Esophagus muscularis mucosa (tissue), 4 donors: ENCODE results near the gene FOXP2. TPM values are rescaled to one million over a fixed set of nuclear protein-coding genes. Genes with fewer than 3 reads are reported as not detected.

ENCODE experiments used
- DNase-seq: peaks from one replicate; pipeline ENCODE4 v3.0.0-alpha.2; 2017; ENCODE audit errors: extremely low spot score
- H3K27ac ChIP-seq, 4 donors: fragments of 200-600 bp; sonication (generic); replicated peaks in 1 of 4; 1 replicate in 3 of 4; 2 replicates in 1 of 4; pipeline ENCODE4 v1.5.1; 2016 to 2019; ENCODE audit warnings: mild to moderate bottlenecking in 1 of 4
- H3K27me3 ChIP-seq, 4 donors: fragments of 200-600 bp; sonication (generic); one replicate each; pipeline versions ENCODE4 v1.5.1 to v1.6.0; 2016 to 2019
- H3K36me3 ChIP-seq, 4 donors: fragments of 200-600 bp; sonication (generic); one replicate each; pipeline ENCODE4 v1.5.1; 2016 to 2019
- H3K4me1 ChIP-seq, 4 donors: fragments of 200-600 bp; sonication (generic); one replicate each; pipeline ENCODE4 v1.5.1; 2016 to 2019
- H3K4me3 ChIP-seq, 4 donors: fragments of 200-600 bp; sonication (generic); 1 replicate in 2 of 4; 2 replicates in 2 of 4; pipeline ENCODE4 v1.5.1; 2016 to 2019; ENCODE audit warnings: mild to moderate bottlenecking in 4 of 4, moderate library complexity in 1 of 4
- H3K9me3 ChIP-seq, 4 donors: fragments of 200-600 bp; sonication (generic); 1 replicate in 3 of 4; 2 replicates in 1 of 4; pipeline ENCODE4 v1.5.1; 2016 to 2019
- EP300 ChIP-seq: sonication (generic); formaldehyde crosslinking; IDR thresholded peaks from one replicate; pipeline ENCODE4 v1.6.1; 2017; ENCODE audit warnings: antibody characterized with exemption
- POLR2A ChIP-seq: fragments of 450-650 bp; IDR thresholded peaks from one replicate; pipeline ENCODE4 v1.6.1; 2017; ENCODE audit warnings: antibody characterized with exemption, moderate library complexity, mild to moderate bottlenecking, low read depth
- POLR2AphosphoS5 ChIP-seq, 2 donors: sonication (generic); formaldehyde crosslinking; IDR thresholded peaks; one replicate each; pipeline ENCODE4 v1.6.1; 2017; ENCODE audit warnings: antibody characterized with exemption in 2 of 2
- WGBS: methylation state at CpG from one replicate; pipeline ENCODE4 v1.1.5; 2018; 5-methylcytosine and 5-hydroxymethylcytosine counted together
- intact Hi-C: fragments of 100-400 bp; cut with DNase I; formaldehyde crosslinking; loops from one replicate; pipeline ENCODE4 v1.15.1; 2023
- total RNA-seq, 4 donors: library from RNA; depleted of rRNA; stranded (reverse); fragments of >200 nt; gene quantifications; one replicate each; pipeline versions ENCODE4 v1.1.0 to v1.2.1, GENCODE V29; 2016
- TF ChIP-seq, protein P1 (sequence below), 3 experiments: fragments of 200-600 bp in 2 of 3; fragments of 450-650 bp in 1 of 3; sonication (generic) in 2 of 3; IDR thresholded peaks; one replicate each; pipeline ENCODE4 v1.5.1; 2017 to 2019; ENCODE audit warnings: antibody characterized with exemption in 3 of 3, mild to moderate bottlenecking in 2 of 3, moderate library complexity in 1 of 3

The FOXP2 gene
- total RNA-seq, 4 donors from 2014 or later, result 37.1 to 54.2 (median 48.0) TPM

GRCh38 chr7:114620208-114620607 is 205.6 kb downstream of the FOXP2 start:
- no peaks in the 10 kb centered on the region for H3K9me3 ChIP-seq
- DNase-seq, result no peak
- H3K27me3 ChIP-seq, result no peaks in the 10 kb centered on the region
- no peak overlapping the region for H3K4me3 ChIP-seq
- WGBS, result 84% methylated on average over 3 of the region's 3 CpGs
- no peak for TF ChIP-seq EP300
- TF ChIP-seq POLR2AphosphoS5 (IDR thresholded peaks at IDR 0.05), result no peak
- TF ChIP-seq, protein P1, sequence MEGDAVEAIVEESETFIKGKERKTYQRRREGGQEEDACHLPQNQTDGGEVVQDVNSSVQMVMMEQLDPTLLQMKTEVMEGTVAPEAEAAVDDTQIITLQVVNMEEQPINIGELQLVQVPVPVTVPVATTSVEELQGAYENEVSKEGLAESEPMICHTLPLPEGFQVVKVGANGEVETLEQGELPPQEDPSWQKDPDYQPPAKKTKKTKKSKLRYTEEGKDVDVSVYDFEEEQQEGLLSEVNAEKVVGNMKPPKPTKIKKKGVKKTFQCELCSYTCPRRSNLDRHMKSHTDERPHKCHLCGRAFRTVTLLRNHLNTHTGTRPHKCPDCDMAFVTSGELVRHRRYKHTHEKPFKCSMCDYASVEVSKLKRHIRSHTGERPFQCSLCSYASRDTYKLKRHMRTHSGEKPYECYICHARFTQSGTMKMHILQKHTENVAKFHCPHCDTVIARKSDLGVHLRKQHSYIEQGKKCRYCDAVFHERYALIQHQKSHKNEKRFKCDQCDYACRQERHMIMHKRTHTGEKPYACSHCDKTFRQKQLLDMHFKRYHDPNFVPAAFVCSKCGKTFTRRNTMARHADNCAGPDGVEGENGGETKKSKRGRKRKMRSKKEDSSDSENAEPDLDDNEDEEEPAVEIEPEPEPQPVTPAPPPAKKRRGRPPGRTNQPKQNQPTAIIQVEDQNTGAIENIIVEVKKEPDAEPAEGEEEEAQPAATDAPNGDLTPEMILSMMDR (IDR thresholded peaks at IDR 0.05), result no peak
- TF ChIP-seq POLR2A, result no peak
- H3K4me1 ChIP-seq, result peaks cover 0 to 20% (median 14%) of the 10 kb centered on the region in 4 donors
- H3K36me3 ChIP-seq, result no peaks in the 10 kb centered on the region
- intact Hi-C loops, result no loop called here
- H3K27ac ChIP-seq, result no peak overlapping the region

DNA sequence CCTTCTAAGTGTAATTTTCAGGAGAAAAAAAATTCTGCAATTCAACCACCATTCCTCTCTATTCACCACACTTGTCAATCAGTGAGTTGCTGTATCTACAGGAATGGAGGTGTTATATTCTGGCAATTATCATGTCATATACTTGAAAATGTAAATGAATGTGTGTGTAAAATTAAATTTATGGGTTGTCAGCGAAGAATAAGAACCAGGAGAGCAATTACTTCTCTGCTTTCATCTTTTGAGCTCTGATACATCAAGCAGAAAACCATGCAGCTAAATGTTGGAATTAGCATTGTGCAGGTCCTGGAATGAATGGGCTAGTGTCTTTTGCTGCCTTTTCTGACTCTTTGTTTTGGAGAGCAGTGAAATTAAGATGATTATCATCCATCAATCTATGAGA is 207.6 kb downstream of the FOXP2 start:
- intact Hi-C loops, result no loop called here
- no peak for TF ChIP-seq POLR2AphosphoS5 (IDR thresholded peaks at IDR 0.05)
- no peak for TF ChIP-seq EP300
- peaks cover 0 to 20% (median 14%) of the 10 kb centered on the region in 4 donors for H3K4me1 ChIP-seq
- no peaks in the 10 kb centered on the region for H3K36me3 ChIP-seq
- WGBS, result 88% methylated on average over 1 of the region's 1 CpG
- no peak overlapping the region for H3K27ac ChIP-seq
- no peaks in the 10 kb centered on the region for H3K27me3 ChIP-seq
- no peaks in the 10 kb centered on the region for H3K9me3 ChIP-seq
- H3K4me3 ChIP-seq, result no peak overlapping the region
- no peak for DNase-seq

DNA sequence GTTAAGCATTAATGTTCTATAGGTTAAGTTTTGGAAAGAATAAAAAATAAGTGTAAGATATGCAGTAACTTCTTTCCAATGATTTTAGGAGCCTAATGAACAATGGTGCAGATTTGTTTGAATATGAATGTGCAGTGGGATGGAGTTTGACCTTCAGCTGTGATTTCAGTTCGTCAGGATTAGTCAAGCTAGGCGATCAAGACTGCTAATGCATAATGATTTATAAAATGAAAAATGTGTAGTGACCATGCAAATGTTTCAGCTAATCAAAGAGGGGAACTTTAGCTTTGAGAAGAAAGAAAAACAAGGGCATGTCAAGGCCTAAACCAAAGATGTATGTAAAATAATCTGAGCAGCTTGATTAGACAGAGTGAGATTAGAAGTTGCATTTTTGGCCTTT is 208.5 kb downstream of the FOXP2 start:
- Histone ChIP-seq H3K36me3 (no peaks in the 10 kb centered on the region), H3K4me3 (no peak overlapping the region), H3K27me3 (no peaks in the 10 kb centered on the region), H3K4me1 (peaks cover 0 to 15% (median 14%) of the 10 kb centered on the region in 4 donors), H3K27ac (no peak overlapping the region), H3K9me3 (no peaks in the 10 kb centered on the region)
- 74% methylated on average over 2 of the region's 2 CpGs for WGBS
- intact Hi-C loops, result no loop called here
- DNase-seq, result no peak
- TF ChIP-seq POLR2AphosphoS5 (IDR thresholded peaks at IDR 0.05) (no peak), EP300 (no peak), POLR2A (no peak)
- TF ChIP-seq, protein P1 (IDR thresholded peaks at IDR 0.05), result no peak

DNA sequence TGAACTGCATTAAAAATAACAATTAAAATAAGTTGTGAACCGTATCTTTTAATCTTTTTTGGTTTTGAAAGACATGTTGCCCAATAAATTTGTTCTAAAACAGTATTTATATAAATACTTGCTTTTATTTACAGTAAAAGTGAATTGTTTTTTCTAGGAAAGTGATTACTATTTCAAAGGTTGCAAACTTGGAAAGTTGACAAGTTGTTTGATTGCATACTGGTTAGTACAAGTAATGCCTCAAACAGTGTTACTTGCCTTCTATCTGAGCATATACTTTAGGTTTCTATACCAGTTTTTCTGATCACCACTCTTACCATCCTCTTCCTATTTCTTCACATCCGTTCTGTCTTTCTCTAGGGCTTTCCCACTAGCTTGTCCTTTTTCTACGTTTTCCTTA is 212.6 kb downstream of the FOXP2 start:
- TF ChIP-seq POLR2A, result no peak
- Histone ChIP-seq H3K4me3 (no peak overlapping the region), H3K4me1 (peaks cover 0 to 12% (median 3%) of the 10 kb centered on the region in 4 donors), H3K27ac (no peak overlapping the region), H3K27me3 (no peaks in the 10 kb centered on the region), H3K9me3 (no peaks in the 10 kb centered on the region), H3K36me3 (peaks cover 0 to 16% (median 6%) of the 10 kb centered on the region in 4 donors)
- DNase-seq, result no peak
- 69% methylated on average over 3 of the region's 3 CpGs for WGBS
- intact Hi-C loops, result no loop called here

DNA sequence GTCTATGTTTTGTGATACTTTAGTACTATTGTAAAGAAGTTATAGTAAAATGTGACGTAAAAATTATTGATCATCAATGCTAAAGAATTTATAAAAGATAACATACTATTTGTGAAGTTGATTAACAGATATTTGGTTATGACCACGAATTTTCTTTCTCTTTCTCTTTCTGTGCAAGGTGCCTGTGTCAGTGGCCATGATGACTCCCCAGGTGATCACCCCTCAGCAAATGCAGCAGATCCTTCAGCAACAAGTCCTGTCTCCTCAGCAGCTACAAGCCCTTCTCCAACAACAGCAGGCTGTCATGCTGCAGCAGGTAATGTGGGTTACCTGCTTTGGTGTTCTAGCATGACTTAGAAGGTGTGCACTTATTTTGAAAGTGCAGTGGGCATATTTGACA is 213.7 kb downstream of the FOXP2 start:
- intact Hi-C loops, result no loop called here
- Histone ChIP-seq H3K9me3 (no peaks in the 10 kb centered on the region), H3K27me3 (no peaks in the 10 kb centered on the region), H3K4me1 (peaks cover 0 to 12% (median 0%) of the 10 kb centered on the region in 4 donors), H3K36me3 (peaks cover 0 to 16% (median 6%) of the 10 kb centered on the region in 4 donors), H3K27ac (no peak overlapping the region), H3K4me3 (no peak overlapping the region)
- TF ChIP-seq, protein P1 (IDR thresholded peaks at IDR 0.05), result no peak
- TF ChIP-seq POLR2A (no peak), POLR2AphosphoS5 (IDR thresholded peaks at IDR 0.05) (no peak), EP300 (no peak)
- 67% methylated on average over 2 of the region's 2 CpGs for WGBS
- DNase-seq, result no peak

DNA sequence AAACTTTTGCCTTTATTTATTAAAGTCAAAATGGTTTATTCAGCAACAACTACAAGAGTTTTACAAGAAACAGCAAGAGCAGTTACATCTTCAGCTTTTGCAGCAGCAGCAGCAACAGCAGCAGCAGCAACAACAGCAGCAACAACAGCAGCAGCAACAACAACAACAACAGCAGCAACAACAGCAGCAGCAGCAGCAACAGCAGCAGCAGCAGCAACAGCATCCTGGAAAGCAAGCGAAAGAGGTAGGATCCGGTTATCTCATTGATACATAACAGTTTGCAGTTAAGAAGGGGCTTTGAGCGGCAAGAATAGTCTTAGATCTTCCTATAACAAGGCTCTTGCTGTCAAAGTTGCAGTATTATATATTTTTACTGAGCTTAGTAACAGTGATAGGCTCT is 215.1 kb downstream of the FOXP2 start:
- no peak overlapping the region for H3K4me3 ChIP-seq
- H3K36me3 ChIP-seq, result peaks cover 0 to 23% (median 8%) of the 10 kb centered on the region in 4 donors
- 95% methylated on average over 3 of the region's 3 CpGs for WGBS
- intact Hi-C loops, result no loop called here
- H3K27ac ChIP-seq, result no peak overlapping the region
- peaks cover 0 to 12% (median 0%) of the 10 kb centered on the region in 4 donors for H3K4me1 ChIP-seq
- H3K9me3 ChIP-seq, result no peaks in the 10 kb centered on the region
- H3K27me3 ChIP-seq, result no peaks in the 10 kb centered on the region
- TF ChIP-seq POLR2A, result no peak
- TF ChIP-seq, protein P1 (IDR thresholded peaks at IDR 0.05), result no peak
- no peak for TF ChIP-seq EP300
- TF ChIP-seq POLR2AphosphoS5 (IDR thresholded peaks at IDR 0.05), result no peak
- DNase-seq, result no peak
